Vein endothelial cell (primary cell): Measurements from ENCODE around the gene EIF2S3. TPM values are rescaled to one million over a fixed set of nuclear protein-coding genes. Genes with fewer than 3 reads are reported as not detected.

Experiments
- total RNA-seq: library from RNA; depleted of rRNA; stranded (reverse); fragments of >200 nt; gene quantifications from 2 replicates; pipeline ENCODE4 v1.2.3, GENCODE V29; 2012

The EIF2S3 gene
- total RNA-seq = 285 and 394 TPM in 2 replicates

GRCh38 chrX:24054182-24055042, at the start of gene EIF2S3:
TSS of gene EIF2S3 (plus strand) at chrX:24054956. CDS start at chrX:24054969, 13 bp downstream.

GRCh38 chrX:24027086-24027485, 27.7 kb upstream of the EIF2S3 start, which contains the start of gene KLHL15:
TSS of gene KLHL15 (minus strand) at chrX:24027186. CDS start at chrX:24006693, 20,493 bp downstream.

Other genes starting within 250 kb of the EIF2S3 start
- gene APOO, start 147.0 kb upstream of the EIF2S3 start, total RNA-seq = 8.4 and 8.5 TPM in 2 replicates
- 0.10 TPM in 1 of 2 replicates, not detected in the other for gene CXorf58, start 146.9 kb upstream of the EIF2S3 start, total RNA-seq
- 5.9 and 7.9 TPM in 2 replicates for gene KLHL15, start 27.8 kb upstream of the EIF2S3 start, total RNA-seq
- 34.9 and 43.4 TPM in 2 replicates for gene ZFX, start 94.8 kb downstream of the EIF2S3 start, total RNA-seq